GM13976 (cell line): ENCODE data around the gene CHCHD6.

Experiments used
- DNase-seq: peaks from one replicate; pipeline ENCODE4 v3.0.0; 2012; ENCODE audit warnings: low spot score
- CTCF ChIP-seq: IDR thresholded peaks from 2 replicates; pipeline ENCODE4 v1.5.1; 2012; ENCODE audit warnings: borderline replicate concordance, mild to moderate bottlenecking; ENCODE audit not compliant: insufficient read depth; ENCODE audit errors: extremely low read depth, missing control alignments, control extremely low read depth
- in situ Hi-C: fragments of 300-500 bp; cut with MboI; formaldehyde crosslinking; loops from one replicate; pipeline ENCODE4 v1.12.0; 2022; ENCODE audit warnings: low sequenced_read_pairs, mixed read lengths, inconsistent platforms; ENCODE audit not compliant: unreplicated experiment

Gene CHCHD6

GRCh38 chr3:126679318-126679751 is 24.7 kb upstream of the CHCHD6 start:
- in situ Hi-C loops = loop anchor here (25.0 kb wide), 1 partner anchor 758 kb away; no protein-coding TSS in a partner anchor
- peak; percentile 95 for TF ChIP-seq CTCF
- DNase-seq = peak; percentile 91

GRCh38 chr3:126679831-126680666 is 24.0 kb upstream of the CHCHD6 start:
- in situ Hi-C loops = loop anchor here (25.0 kb wide), 1 partner anchor 757 kb away; no protein-coding TSS in a partner anchor
- no peak for TF ChIP-seq CTCF

DNA sequence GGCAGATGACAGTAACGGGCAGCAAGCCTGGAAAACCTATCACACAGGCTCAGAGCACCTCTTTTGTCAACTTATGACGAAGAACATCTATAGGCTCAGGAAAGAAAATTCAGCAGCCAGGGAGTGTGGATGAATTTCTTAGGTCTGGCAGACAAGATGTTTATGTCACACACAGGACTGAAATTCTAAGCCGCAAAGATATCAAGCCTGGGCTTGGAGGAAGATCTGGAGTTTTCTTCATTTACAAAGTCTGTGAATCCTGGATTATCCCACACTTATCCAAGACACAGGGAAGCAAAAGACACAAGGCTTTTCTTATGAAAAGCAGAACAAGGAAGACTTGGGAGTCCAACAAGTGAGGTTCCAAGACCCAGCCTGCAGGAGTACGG is 23.4 kb upstream of the CHCHD6 start:
- TF ChIP-seq CTCF = no peak
- no peak for DNase-seq
- in situ Hi-C loops = loop anchor here (25.0 kb wide), 1 partner anchor 757 kb away; no protein-coding TSS in a partner anchor

More at GRCh38 chr3:126679831-126680666, 24.0 kb upstream of the CHCHD6 start:
- peak; percentile 12 for DNase-seq

GRCh38 chr3:126682009-126682408 is 22.0 kb upstream of the CHCHD6 start:
- in situ Hi-C loops = loop anchor here (25.0 kb wide), 1 partner anchor 755 kb away; no protein-coding TSS in a partner anchor
- DNase-seq = no peak
- no peak for TF ChIP-seq CTCF

- in situ Hi-C loops = loop anchor here (25.0 kb wide), 1 partner anchor 754 kb away; no protein-coding TSS in a partner anchor
- no peak for DNase-seq
- TF ChIP-seq CTCF = no peak
Observed at GRCh38 chr3:126683069-126683468, 21.0 kb upstream of the CHCHD6 start.

DNA sequence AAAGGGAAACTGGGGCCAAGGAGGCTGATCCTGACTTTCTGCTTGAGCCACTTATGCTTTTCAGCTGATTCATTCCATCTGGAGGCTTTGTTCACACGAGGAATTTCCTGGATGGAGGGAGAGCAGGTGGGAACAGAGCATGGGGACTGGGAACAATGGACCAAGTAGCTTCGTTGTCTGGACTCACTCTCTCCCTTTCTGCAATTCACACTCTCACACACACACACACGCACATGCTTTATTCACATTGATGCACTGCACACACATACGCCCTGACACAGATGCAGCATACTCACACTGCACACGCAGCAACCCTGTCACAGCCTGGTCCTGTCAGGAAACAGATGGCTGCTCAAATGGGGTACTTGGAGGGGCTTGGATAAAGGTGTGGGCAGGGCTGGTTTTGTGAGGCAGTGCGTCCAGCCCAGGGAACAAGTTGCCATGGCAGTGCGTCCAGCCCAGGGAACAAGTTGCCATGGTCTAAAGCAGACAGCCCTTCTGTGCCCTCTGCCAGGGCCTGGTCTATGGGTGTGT is 19.8 kb upstream of the CHCHD6 start:
- no peak for DNase-seq
- no peak for TF ChIP-seq CTCF
- in situ Hi-C loops = loop anchor here (25.0 kb wide), 1 partner anchor 753 kb away; no protein-coding TSS in a partner anchor
